Esophagus muscularis mucosa (tissue), 3 donors: Measurements from ENCODE around the gene DCDC2C.

Source experiments
- CTCF ChIP-seq, 3 experiments: fragments of 200-600 bp in 2 of 3; fragments of 450-650 bp in 1 of 3; sonication (generic) in 2 of 3; IDR thresholded peaks; one replicate each; pipeline ENCODE4 v1.5.1; 2017 to 2019; ENCODE audit warnings: antibody characterized with exemption in 3 of 3, mild to moderate bottlenecking in 2 of 3, moderate library complexity in 1 of 3
- POLR2AphosphoS5 ChIP-seq, 2 donors: sonication (generic); formaldehyde crosslinking; IDR thresholded peaks; one replicate each; pipeline ENCODE4 v1.6.1; 2017; ENCODE audit warnings: antibody characterized with exemption in 2 of 2

- TF ChIP-seq POLR2AphosphoS5 (IDR thresholded peaks at IDR 0.05) (no peak), CTCF (IDR thresholded peaks at IDR 0.05) (no peak)
Measured at GRCh38 chr2:3871002-3871401, 167.6 kb downstream of the DCDC2C start.
